ENCODE measurements around the gene OPHN1.

DNA sequence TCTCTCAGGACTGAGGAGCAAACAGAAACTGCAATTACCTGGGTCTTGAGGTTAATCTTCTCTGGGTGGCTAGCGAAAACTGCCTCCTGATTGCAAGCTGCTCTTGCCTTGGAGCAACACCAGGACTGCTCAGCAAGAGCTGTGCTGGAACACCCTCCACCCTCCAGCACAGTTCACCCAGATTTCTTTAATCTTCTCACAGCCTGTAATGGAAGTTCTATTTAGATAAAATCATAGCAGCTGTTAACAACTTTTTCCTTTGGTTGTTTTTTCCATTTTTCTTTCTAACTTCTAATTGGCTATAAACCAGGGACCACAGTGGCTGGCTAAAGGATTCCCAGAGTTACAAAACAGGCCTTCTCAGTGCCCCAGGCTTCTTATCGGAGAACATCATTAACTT lies 36.3 kb downstream of the OPHN1 start:
- no peak for TF ChIP-seq POLR2AphosphoS5 (IDR thresholded peaks at IDR 0.05)
- TF ChIP-seq, protein P1, sequence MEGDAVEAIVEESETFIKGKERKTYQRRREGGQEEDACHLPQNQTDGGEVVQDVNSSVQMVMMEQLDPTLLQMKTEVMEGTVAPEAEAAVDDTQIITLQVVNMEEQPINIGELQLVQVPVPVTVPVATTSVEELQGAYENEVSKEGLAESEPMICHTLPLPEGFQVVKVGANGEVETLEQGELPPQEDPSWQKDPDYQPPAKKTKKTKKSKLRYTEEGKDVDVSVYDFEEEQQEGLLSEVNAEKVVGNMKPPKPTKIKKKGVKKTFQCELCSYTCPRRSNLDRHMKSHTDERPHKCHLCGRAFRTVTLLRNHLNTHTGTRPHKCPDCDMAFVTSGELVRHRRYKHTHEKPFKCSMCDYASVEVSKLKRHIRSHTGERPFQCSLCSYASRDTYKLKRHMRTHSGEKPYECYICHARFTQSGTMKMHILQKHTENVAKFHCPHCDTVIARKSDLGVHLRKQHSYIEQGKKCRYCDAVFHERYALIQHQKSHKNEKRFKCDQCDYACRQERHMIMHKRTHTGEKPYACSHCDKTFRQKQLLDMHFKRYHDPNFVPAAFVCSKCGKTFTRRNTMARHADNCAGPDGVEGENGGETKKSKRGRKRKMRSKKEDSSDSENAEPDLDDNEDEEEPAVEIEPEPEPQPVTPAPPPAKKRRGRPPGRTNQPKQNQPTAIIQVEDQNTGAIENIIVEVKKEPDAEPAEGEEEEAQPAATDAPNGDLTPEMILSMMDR (IDR thresholded peaks at IDR 0.05): no peak
- TF ChIP-seq POLR2A (IDR thresholded peaks at IDR 0.05; ENCODE audit: low read depth): no peak
- TF ChIP-seq EP300 (IDR thresholded peaks at IDR 0.05): no peak
